Testis (tissue), 3 donors: Measurements from ENCODE around the gene BACH2. TPM values are rescaled to one million over a fixed set of nuclear protein-coding genes. Genes with fewer than 3 reads are reported as not detected.

Source experiments
- DNase-seq: peaks from one replicate; pipeline ENCODE4 v3.0.0-alpha.2; 2019
- H3K27ac ChIP-seq, 2 donors: fragments of 200-600 bp; sonication (generic); one replicate each; pipeline ENCODE4 v1.5.1; 2019
- H3K27me3 ChIP-seq: fragments of 200-600 bp; sonication (generic); one replicate; pipeline ENCODE4 v1.5.1; 2019
- H3K36me3 ChIP-seq: fragments of 200-600 bp; sonication (generic); one replicate; pipeline ENCODE4 v1.5.1; 2017; ENCODE audit warnings: low read depth; ENCODE audit errors: missing control alignments
- H3K4me1 ChIP-seq: fragments of 200-600 bp; sonication (generic); one replicate; pipeline ENCODE4 v1.5.1; 2019
- H3K4me3 ChIP-seq, 2 donors: fragments of 200-600 bp; sonication (generic); one replicate each; pipeline ENCODE4 v1.5.1; 2017 to 2019
- H3K9me3 ChIP-seq: fragments of 200-600 bp; sonication (generic); one replicate; pipeline ENCODE4 v1.5.1; 2017
- POLR2A ChIP-seq: fragments of 450-650 bp; IDR thresholded peaks from one replicate; pipeline ENCODE4 v1.6.1; 2017; ENCODE audit warnings: antibody characterized with exemption, mild to moderate bottlenecking, moderate library complexity
- WGBS, 2 donors: methylation state at CpG; one replicate each; pipeline ENCODE4 v1.1.5; 2018; 5-methylcytosine and 5-hydroxymethylcytosine counted together
- intact Hi-C: fragments of 100-400 bp; cut with DNase I; formaldehyde crosslinking; loops from one replicate; pipeline ENCODE4 v1.15.1; 2023; ENCODE audit warnings: low total_unique reads
- polyA plus RNA-seq: library from polyadenylated mRNA; stranded (reverse); fragments of 350-450 nt; fragmentation: Illumina TruSeq; extraction: RNeasy Lipid Tissue Mini Kit (QIAGEN cat#74804); gene quantifications from one replicate; pipeline ENCODE4 v1.2.3, GENCODE V29; 2014; ENCODE audit warnings: low read depth, low replicate concordance; ENCODE audit not compliant: insufficient read depth
- total RNA-seq, 2 donors: library from RNA; depleted of rRNA; stranded (reverse); fragments of >200 nt; gene quantifications; one replicate each; pipeline ENCODE4 v1.2.3, GENCODE V29; 2016
- TF ChIP-seq, protein P1 (sequence below), 3 experiments: fragments of 450-650 bp in 2 of 3; fragments of 200-600 bp in 1 of 3; sonication (generic) in 1 of 3; IDR thresholded peaks; one replicate each; pipeline ENCODE4 v1.5.1; 2016 to 2019; ENCODE audit warnings: antibody characterized with exemption in 3 of 3, mild to moderate bottlenecking in 2 of 3, moderate library complexity in 1 of 3

Gene BACH2
- total and polyA plus RNA-seq, 3 donors from 2014 or later = 5.0 to 8.3 (median 6.5) TPM

DNA sequence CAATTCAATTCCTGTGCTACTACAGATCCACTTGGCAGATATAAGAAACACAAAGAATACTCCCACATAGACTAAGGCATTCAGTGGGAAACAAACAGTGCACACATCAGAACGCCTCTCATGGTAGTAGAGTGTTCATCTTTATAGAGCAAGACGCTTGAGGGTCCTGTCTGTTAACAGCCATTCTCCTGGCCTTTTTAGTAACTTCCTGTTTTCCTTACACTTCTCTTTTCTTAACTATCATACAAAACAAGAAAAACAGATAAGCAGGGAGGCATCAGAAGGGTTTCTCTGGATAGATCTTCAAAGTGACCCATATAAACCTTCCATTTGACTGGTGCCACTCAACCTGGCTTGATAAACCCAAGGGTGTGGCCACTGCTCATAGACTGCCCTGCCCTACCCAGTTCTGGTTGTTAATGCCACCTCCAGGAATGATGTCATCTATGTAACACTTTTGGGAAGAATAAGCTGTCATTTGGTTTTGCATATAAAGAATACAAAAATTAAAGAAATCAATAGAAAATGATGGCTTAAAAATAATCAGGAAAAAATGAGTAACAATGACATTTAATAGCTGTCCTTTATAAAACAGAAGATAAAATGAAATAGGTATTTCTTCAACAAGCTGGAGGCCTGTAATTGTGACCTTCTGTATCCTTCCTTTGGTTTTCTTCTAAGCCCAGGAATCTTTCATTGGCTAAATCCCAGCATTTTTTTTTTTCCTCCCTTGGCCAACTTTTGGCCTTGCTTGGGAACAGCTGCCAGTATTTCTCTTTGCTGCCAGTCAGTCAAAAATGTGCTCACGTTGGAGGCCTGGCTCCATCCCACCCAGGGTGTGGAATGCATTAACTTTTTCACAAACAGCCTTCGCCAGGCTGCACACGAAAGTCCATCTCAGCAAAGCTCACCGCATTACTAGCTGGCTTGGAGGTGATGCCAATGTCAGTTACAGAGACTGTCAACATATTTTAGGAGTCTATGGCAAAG, 298.9 kb downstream of the BACH2 start:
- intact Hi-C loops = no loop called here
- Histone ChIP-seq H3K9me3 (no peaks in the 10 kb centered on the region), H3K4me3 (no peak overlapping the region), H3K4me1 (no peaks in the 10 kb centered on the region), H3K36me3 (no peaks in the 10 kb centered on the region), H3K27me3 (no peaks in the 10 kb centered on the region), H3K27ac (no peak overlapping the region)
- TF ChIP-seq POLR2A = no peak
- TF ChIP-seq, protein P1, sequence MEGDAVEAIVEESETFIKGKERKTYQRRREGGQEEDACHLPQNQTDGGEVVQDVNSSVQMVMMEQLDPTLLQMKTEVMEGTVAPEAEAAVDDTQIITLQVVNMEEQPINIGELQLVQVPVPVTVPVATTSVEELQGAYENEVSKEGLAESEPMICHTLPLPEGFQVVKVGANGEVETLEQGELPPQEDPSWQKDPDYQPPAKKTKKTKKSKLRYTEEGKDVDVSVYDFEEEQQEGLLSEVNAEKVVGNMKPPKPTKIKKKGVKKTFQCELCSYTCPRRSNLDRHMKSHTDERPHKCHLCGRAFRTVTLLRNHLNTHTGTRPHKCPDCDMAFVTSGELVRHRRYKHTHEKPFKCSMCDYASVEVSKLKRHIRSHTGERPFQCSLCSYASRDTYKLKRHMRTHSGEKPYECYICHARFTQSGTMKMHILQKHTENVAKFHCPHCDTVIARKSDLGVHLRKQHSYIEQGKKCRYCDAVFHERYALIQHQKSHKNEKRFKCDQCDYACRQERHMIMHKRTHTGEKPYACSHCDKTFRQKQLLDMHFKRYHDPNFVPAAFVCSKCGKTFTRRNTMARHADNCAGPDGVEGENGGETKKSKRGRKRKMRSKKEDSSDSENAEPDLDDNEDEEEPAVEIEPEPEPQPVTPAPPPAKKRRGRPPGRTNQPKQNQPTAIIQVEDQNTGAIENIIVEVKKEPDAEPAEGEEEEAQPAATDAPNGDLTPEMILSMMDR (IDR thresholded peaks at IDR 0.05) = no peak
- WGBS, 2 donors = 58 to 79% methylated on average over 6 of the region's 6 CpGs
- no peak for DNase-seq

DNA sequence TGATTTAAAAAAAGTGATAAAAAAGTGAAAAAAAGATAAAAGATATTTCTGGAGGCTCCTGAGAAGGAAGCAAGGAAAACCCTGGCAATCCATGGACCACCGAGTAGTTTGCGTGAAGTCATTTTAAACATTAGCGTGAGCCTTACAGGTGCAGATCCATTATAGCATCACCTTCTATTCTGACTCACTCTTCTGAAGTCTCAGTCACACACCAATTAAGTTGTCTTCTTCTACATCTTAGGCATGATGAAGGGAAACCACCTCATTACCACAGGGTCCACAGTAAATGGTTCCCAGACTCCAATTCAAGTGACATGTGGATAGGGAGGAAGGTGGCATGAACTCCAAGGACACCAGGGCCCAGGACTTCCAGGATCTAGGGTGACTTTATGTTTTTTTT, 303.2 kb downstream of the BACH2 start:
- WGBS, 2 donors = 98% methylated on average over 3 of the region's 3 CpGs
- intact Hi-C loops = no loop called here

DNA sequence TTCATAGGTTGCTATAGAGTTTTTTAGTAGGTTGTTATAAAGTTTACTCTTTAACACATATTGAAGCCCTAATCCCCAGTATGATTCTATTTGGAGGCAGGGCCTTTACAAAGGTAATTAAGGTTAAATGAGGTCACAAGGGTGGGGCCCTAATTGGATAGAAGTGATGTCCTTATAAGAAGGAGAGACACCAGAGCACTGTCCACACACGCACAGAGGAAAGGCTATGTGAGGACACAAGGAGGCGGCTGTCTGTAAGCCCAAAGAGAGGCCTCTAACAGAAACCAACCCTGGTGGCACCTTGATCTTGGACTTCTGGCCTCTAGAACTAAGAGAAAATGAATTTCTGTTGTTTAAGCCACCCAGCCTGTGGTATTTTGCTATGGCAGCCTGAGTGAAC, 303.8 kb downstream of the BACH2 start:
- H3K27ac ChIP-seq = no peak overlapping the region
- 92 to 94% methylated on average over 2 of the region's 2 CpGs for whole genome bisulfite sequencing, 2 donors
- intact Hi-C loops = no loop called here
- no peaks in the 10 kb centered on the region for H3K27me3 ChIP-seq
- no peaks in the 10 kb centered on the region for H3K36me3 ChIP-seq
- no peaks in the 10 kb centered on the region for H3K9me3 ChIP-seq
- DNase-seq = no peak
- no peaks in the 10 kb centered on the region for H3K4me1 ChIP-seq
- TF ChIP-seq, protein P1 (IDR thresholded peaks at IDR 0.05) = no peak
- no peak for TF ChIP-seq POLR2A
- H3K4me3 ChIP-seq = no peak overlapping the region

More for the DNA sequence above, 303.2 kb downstream of the BACH2 start:
- H3K4me1 ChIP-seq = no peaks in the 10 kb centered on the region
- no peaks in the 10 kb centered on the region for H3K27me3 ChIP-seq
- H3K9me3 ChIP-seq = no peaks in the 10 kb centered on the region
- no peak overlapping the region for H3K4me3 ChIP-seq
- TF ChIP-seq, protein P1 (IDR thresholded peaks at IDR 0.05) = no peak
- no peak for TF ChIP-seq POLR2A
- no peak overlapping the region for H3K27ac ChIP-seq
- DNase-seq = no peak
- H3K36me3 ChIP-seq = no peaks in the 10 kb centered on the region

DNA sequence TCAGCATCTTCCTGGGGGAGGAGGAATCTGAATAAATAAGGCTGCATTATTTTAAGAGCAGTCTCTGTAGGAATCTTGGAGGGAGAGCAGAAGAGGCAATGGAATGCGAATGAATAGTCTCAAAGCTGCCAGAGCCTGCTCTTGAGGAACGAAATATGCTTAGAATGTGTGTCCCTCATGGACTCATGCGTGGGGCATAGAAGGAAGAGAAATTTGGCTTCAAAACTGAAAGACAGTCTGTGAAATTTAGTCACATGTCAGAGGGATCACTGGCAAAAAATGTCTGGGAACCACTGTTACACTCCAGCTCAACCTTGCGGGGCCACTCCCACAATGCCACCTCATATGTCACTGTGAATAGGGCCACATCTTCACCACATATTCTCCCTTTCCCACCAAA, 306.9 kb downstream of the BACH2 start:
- Histone ChIP-seq H3K27me3 (no peaks in the 10 kb centered on the region), H3K4me3 (no peak overlapping the region), H3K36me3 (no peaks in the 10 kb centered on the region), H3K9me3 (no peaks in the 10 kb centered on the region), H3K27ac (no peak overlapping the region), H3K4me1 (no peaks in the 10 kb centered on the region)
- intact Hi-C loops = no loop called here
- TF ChIP-seq POLR2A = no peak
- TF ChIP-seq, protein P1 (IDR thresholded peaks at IDR 0.05) = no peak
- 62 to 84% methylated on average over 4 of the region's 4 CpGs for WGBS, 2 donors
- DNase-seq = no peak
